DOHH2 (cell line): Measurements from ENCODE around the gene SENP5.
A peak's percentile ranks its signal among the peaks of the same experiment; 100 is the strongest.
"Not testable (repeated sequence)": the region's sequence is repeated elsewhere in the genome, so short reads cannot be mapped to it uniquely, and the experiment has no call there.

Experiments
- H3F3A ChIP-seq: fragments of 200-600 bp; sonication (generic), shearing (Covaris generic); 2 replicates; pipeline ENCODE4 v1.6.0; 2016; ENCODE audit warnings: antibody characterized with exemption, mild to moderate bottlenecking; ENCODE audit not compliant: control insufficient read depth, insufficient read depth
- H3K27ac ChIP-seq: fragments of 200-600 bp; sonication (generic); 2 replicates; pipeline ENCODE4 v1.5.1; 2014; ENCODE audit warnings: low read depth, mild to moderate bottlenecking, low read length, moderate library complexity
- H3K27me3 ChIP-seq: fragments of 200-600 bp; sonication (generic); 2 replicates; pipeline ENCODE4 v1.6.1; 2014; ENCODE audit warnings: mild to moderate bottlenecking, low read length, mixed read lengths; ENCODE audit not compliant: control insufficient read depth
- H3K36me3 ChIP-seq: fragments of 200-600 bp; sonication (generic); 2 replicates; pipeline ENCODE4 v1.6.1; 2014; ENCODE audit warnings: mild to moderate bottlenecking, low read length, moderate library complexity, mixed read lengths; ENCODE audit not compliant: control insufficient read depth
- H3K4me1 ChIP-seq: fragments of 200-600 bp; sonication (generic); 2 replicates; pipeline ENCODE4 v1.6.1; 2014; ENCODE audit warnings: mild to moderate bottlenecking, low read length, mixed read lengths; ENCODE audit not compliant: control insufficient read depth
- H3K4me2 ChIP-seq: fragments of 200-600 bp; sonication (generic); 2 replicates; pipeline ENCODE4 v1.6.0; 2014; ENCODE audit warnings: mild to moderate bottlenecking, low read length, moderate library complexity
- H3K4me3 ChIP-seq: fragments of 200-600 bp; sonication (generic); 2 replicates; pipeline ENCODE4 v1.5.1; 2014; ENCODE audit warnings: mild to moderate bottlenecking, low read length, mixed read lengths
- H3K79me2 ChIP-seq: fragments of 200-600 bp; sonication (generic); 2 replicates; pipeline ENCODE4 v1.6.1; 2014; ENCODE audit warnings: mild to moderate bottlenecking, low read length, mixed read lengths; ENCODE audit not compliant: control insufficient read depth
- H3K9me2 ChIP-seq: fragments of 200-600 bp; sonication (generic); replicated peaks from 2 replicates; pipeline ENCODE4 v1.6.1; 2014; ENCODE audit warnings: mild to moderate bottlenecking, low read length, mixed read lengths; ENCODE audit not compliant: control insufficient read depth
- H3K9me3 ChIP-seq: fragments of 200-600 bp; sonication (generic); 2 replicates; pipeline ENCODE4 v1.6.1; 2014; ENCODE audit warnings: antibody characterized with exemption, low read length, mixed read lengths; ENCODE audit not compliant: control insufficient read depth, insufficient read depth
- H4K20me1 ChIP-seq: fragments of 200-600 bp; sonication (generic); 2 replicates; pipeline ENCODE4 v1.6.0; 2014; ENCODE audit warnings: low read depth, mild to moderate bottlenecking, antibody characterized with exemption, low read length, moderate library complexity; ENCODE audit not compliant: control insufficient read depth, insufficient read depth
- EZH2phosphoT487 ChIP-seq: fragments of 200-600 bp; sonication (generic); IDR thresholded peaks from 2 replicates; pipeline ENCODE4 v1.6.1; 2017; ENCODE audit warnings: borderline replicate concordance, mild to moderate bottlenecking, antibody characterized with exemption, low read length, moderate library complexity, mixed read lengths
- TF ChIP-seq, protein P1 (sequence below): fragments of 200-600 bp; sonication (generic); IDR thresholded peaks from one replicate; pipeline ENCODE4 v1.5.1; 2014; ENCODE audit warnings: antibody characterized with exemption, mild to moderate bottlenecking, low read depth, low read length; ENCODE audit not compliant: poor library complexity, severe bottlenecking

Gene SENP5

DNA sequence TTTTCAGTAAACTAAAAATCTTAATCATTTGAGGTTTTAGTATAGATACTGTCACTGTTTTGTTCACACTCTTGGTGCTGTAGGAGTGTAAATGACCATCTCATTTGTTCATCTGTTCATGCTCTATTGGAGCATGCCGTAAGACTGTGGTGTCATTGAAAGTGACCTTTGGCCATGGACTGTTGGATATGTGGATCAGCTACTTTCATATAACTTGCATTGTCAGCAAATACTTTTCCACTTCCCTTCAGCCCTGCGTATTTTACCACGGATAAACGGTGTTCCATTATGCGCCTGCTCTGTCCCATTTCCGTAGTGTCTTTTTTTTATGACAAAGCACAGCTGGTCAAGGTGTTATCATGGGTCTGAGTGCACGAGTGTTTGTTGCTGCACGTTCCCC is 32.6 kb upstream of the SENP5 start:
- Histone ChIP-seq H3K79me2 (no peaks in the 10 kb centered on the region), H3K9me2 (no peaks in the 10 kb centered on the region), H3K9me3 (no peaks in the 10 kb centered on the region), H3K4me1 (no peaks in the 10 kb centered on the region), H3K36me3 (peaks cover 13% of the 10 kb centered on the region), H4K20me1 (no peaks in the 10 kb centered on the region), H3K27ac (no peak overlapping the region), H3F3A (peaks cover 6% of the 10 kb centered on the region; the same call in 1 of the 2 replicates), H3K27me3 (no peaks in the 10 kb centered on the region), H3K4me3 (no peak overlapping the region), H3K4me2 (no peak overlapping the region)
- TF ChIP-seq, protein P1, sequence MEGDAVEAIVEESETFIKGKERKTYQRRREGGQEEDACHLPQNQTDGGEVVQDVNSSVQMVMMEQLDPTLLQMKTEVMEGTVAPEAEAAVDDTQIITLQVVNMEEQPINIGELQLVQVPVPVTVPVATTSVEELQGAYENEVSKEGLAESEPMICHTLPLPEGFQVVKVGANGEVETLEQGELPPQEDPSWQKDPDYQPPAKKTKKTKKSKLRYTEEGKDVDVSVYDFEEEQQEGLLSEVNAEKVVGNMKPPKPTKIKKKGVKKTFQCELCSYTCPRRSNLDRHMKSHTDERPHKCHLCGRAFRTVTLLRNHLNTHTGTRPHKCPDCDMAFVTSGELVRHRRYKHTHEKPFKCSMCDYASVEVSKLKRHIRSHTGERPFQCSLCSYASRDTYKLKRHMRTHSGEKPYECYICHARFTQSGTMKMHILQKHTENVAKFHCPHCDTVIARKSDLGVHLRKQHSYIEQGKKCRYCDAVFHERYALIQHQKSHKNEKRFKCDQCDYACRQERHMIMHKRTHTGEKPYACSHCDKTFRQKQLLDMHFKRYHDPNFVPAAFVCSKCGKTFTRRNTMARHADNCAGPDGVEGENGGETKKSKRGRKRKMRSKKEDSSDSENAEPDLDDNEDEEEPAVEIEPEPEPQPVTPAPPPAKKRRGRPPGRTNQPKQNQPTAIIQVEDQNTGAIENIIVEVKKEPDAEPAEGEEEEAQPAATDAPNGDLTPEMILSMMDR, result no peak
- TF ChIP-seq EZH2phosphoT487, result no peak

DNA sequence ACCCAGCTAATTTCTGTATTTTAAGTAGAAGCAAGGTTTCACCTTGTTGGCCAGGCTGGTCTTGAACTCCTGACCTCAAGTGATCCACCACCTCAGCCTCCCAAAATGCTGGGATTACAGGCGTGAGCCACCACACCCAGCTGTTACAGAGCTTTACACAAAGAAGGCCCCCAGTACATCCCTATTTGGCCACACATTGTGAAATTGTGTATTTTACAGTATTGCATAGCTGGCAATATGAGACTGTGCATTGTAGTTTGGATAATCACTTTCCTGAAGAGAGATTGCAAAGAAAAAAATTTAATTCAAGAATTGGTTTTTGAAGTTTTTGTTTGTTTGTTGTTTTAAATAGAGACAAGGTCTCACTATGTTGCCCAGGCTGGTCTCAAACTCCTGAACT is 31.1 kb upstream of the SENP5 start:
- not testable (repeated sequence) for H3K9me2 ChIP-seq, H4K20me1 ChIP-seq, H3K4me3 ChIP-seq, H3K4me2 ChIP-seq, H3K4me1 ChIP-seq, H3K27me3 ChIP-seq, H3K79me2 ChIP-seq, H3F3A ChIP-seq, H3K36me3 ChIP-seq, H3K27ac ChIP-seq, H3K9me3 ChIP-seq

DNA sequence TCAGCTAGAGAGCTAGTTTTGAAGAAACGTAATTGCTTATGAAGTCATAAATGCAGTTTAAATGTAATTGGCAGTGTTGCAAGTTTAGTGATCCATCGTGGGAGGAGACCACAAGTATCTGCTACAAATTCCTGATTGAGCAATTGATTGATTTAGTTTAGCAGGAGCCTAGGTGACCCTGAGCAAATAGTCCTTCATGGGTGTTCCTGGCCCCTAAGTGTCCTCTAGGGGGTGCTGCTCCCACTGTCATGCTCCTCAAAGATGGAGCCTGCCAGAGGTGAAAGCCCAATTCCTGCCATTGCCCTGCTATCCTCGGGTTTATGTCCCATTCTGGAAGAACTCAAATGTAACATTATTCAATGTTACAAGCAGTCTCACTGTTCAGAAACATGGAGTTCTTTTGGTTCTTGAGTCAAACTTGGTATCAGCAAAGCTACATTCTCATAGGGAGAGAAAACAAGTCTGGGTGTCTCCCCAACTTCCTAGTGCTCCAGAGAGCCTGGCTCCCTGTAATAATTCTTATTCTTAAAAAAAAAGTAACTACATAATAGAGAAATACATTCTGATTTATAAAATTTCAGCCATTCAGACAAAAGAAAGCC is 29.8 kb upstream of the SENP5 start:
- Histone ChIP-seq H3K9me3 (no peaks in the 10 kb centered on the region), H4K20me1 (no peaks in the 10 kb centered on the region), H3F3A (peaks cover 6% of the 10 kb centered on the region; the same call in 1 of the 2 replicates), H3K4me2 (no peak overlapping the region), H3K4me1 (no peaks in the 10 kb centered on the region), H3K27me3 (no peaks in the 10 kb centered on the region), H3K79me2 (no peaks in the 10 kb centered on the region), H3K4me3 (no peak overlapping the region), H3K27ac (no peak overlapping the region), H3K9me2 (no peaks in the 10 kb centered on the region), H3K36me3 (no peaks in the 10 kb centered on the region)
- TF ChIP-seq EZH2phosphoT487, result no peak
- TF ChIP-seq, protein P1, result peak; percentile 95

DNA sequence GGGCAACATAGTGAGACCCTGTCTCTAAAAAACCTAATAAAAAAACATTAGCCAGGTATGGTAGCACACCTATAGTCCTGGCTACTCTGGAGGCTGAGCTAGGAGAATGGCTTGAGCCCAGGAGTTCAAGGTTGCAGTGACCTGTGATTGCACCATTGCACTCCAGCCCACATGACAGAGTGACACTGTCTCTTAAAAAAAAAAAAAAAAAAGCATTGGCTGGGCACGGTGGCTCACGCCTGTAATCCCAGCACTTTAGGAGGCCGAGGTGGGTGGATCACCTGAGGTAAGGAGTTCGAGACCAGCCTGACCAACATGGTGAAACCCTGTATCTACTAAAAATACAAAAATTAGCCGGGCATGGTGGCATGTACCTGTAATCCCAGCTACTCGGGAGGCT is 28.4 kb upstream of the SENP5 start:
- not testable (repeated sequence) for H3K9me3 ChIP-seq, H3K27me3 ChIP-seq, H3K9me2 ChIP-seq, H3K4me3 ChIP-seq, H3K4me2 ChIP-seq, H3K27ac ChIP-seq, H3K36me3 ChIP-seq, H3F3A ChIP-seq, H4K20me1 ChIP-seq, H3K4me1 ChIP-seq, H3K79me2 ChIP-seq
